Muscle layer of colon (tissue), 2 donors: ENCODE results near the gene GOLIM4.

Source experiments
- H3K27ac ChIP-seq: one replicate; pipeline ENCODE4 v1.7.0; 2013; ENCODE audit warnings: low read depth, mild to moderate bottlenecking, low read length, moderate library complexity
- H3K27me3 ChIP-seq, 2 donors: one replicate each; pipeline ENCODE4 v1.7.0; 2013; ENCODE audit warnings: low read length in 2 of 2, mild to moderate bottlenecking in 2 of 2; ENCODE audit not compliant: insufficient read depth in 2 of 2, control insufficient read depth in 1 of 2
- H3K36me3 ChIP-seq: one replicate; pipeline ENCODE4 v1.7.0; 2013; ENCODE audit warnings: mild to moderate bottlenecking, low read length; ENCODE audit not compliant: insufficient read depth
- H3K4me1 ChIP-seq: one replicate; pipeline ENCODE4 v1.7.0; 2013; ENCODE audit warnings: mild to moderate bottlenecking, low read length; ENCODE audit not compliant: insufficient read depth
- H3K4me3 ChIP-seq, 2 donors: one replicate each; pipeline ENCODE4 v1.7.0; 2013; ENCODE audit warnings: low read length in 2 of 2, low read depth in 1 of 2, mild to moderate bottlenecking in 1 of 2, moderate library complexity in 1 of 2
- H3K9ac ChIP-seq: one replicate; pipeline ENCODE4 v1.7.0; 2013; ENCODE audit warnings: low read length
- H3K9me3 ChIP-seq: one replicate; pipeline ENCODE4 v1.7.0; 2013; ENCODE audit warnings: mild to moderate bottlenecking, low read length
- donor health status: abdominal sarcoma.
- donor health status: Adenocarcinoma of cecum.

GOLIM4 gene

GRCh38 chr3:167978486-167978885 is 117.2 kb downstream of the GOLIM4 start:
- Histone ChIP-seq H3K4me1 (no peaks in the 10 kb centered on the region), H3K4me3 (no peak overlapping the region), H3K9ac (no peak overlapping the region), H3K9me3 (no peaks in the 10 kb centered on the region), H3K27me3 (no peaks in the 10 kb centered on the region), H3K36me3 (no peaks in the 10 kb centered on the region), H3K27ac (no peak overlapping the region)

GRCh38 chr3:167978071-167978470 is 117.7 kb downstream of the GOLIM4 start:
- Histone ChIP-seq H3K27me3 (no peaks in the 10 kb centered on the region), H3K36me3 (no peaks in the 10 kb centered on the region), H3K4me1 (no peaks in the 10 kb centered on the region), H3K9ac (no peak overlapping the region), H3K4me3 (no peak overlapping the region), H3K9me3 (no peaks in the 10 kb centered on the region), H3K27ac (no peak overlapping the region)

GRCh38 chr3:167976516-167977361 is 119.0 kb downstream of the GOLIM4 start:
- H3K9me3 ChIP-seq = no peaks in the 10 kb centered on the region
- no peaks in the 10 kb centered on the region for H3K36me3 ChIP-seq
- no peaks in the 10 kb centered on the region for H3K27me3 ChIP-seq
- H3K4me1 ChIP-seq = no peaks in the 10 kb centered on the region
- H3K9ac ChIP-seq = no peak overlapping the region
- H3K4me3 ChIP-seq = no peak overlapping the region
- no peak overlapping the region for H3K27ac ChIP-seq

- Histone ChIP-seq H3K27ac (no peak overlapping the region), H3K27me3 (no peaks in the 10 kb centered on the region), H3K9me3 (no peaks in the 10 kb centered on the region), H3K4me3 (no peak overlapping the region), H3K4me1 (no peaks in the 10 kb centered on the region), H3K9ac (no peak overlapping the region), H3K36me3 (no peaks in the 10 kb centered on the region)
These were observed 121.8 kb downstream of the GOLIM4 start for GRCh38 chr3:167973901-167974300.

GRCh38 chr3:167973046-167973445 is 122.7 kb downstream of the GOLIM4 start:
- no peaks in the 10 kb centered on the region for H3K4me1 ChIP-seq
- H3K4me3 ChIP-seq = no peak overlapping the region
- no peak overlapping the region for H3K9ac ChIP-seq
- H3K36me3 ChIP-seq = no peaks in the 10 kb centered on the region
- H3K27me3 ChIP-seq = no peaks in the 10 kb centered on the region
- H3K27ac ChIP-seq = no peak overlapping the region
- H3K9me3 ChIP-seq = no peaks in the 10 kb centered on the region

- H3K4me3 ChIP-seq = no peak overlapping the region
- H3K4me1 ChIP-seq = no peaks in the 10 kb centered on the region
- H3K9me3 ChIP-seq = no peaks in the 10 kb centered on the region
- H3K27ac ChIP-seq = no peak overlapping the region
- H3K27me3 ChIP-seq = no peaks in the 10 kb centered on the region
- no peaks in the 10 kb centered on the region for H3K36me3 ChIP-seq
- no peak overlapping the region for H3K9ac ChIP-seq
These were observed 123.2 kb downstream of the GOLIM4 start for GRCh38 chr3:167972502-167972901.

GRCh38 chr3:167969548-167969947 is 126.2 kb downstream of the GOLIM4 start:
- Histone ChIP-seq H3K4me3 (no peak overlapping the region), H3K36me3 (no peaks in the 10 kb centered on the region), H3K9ac (no peak overlapping the region), H3K27ac (no peak overlapping the region), H3K27me3 (no peaks in the 10 kb centered on the region), H3K4me1 (no peaks in the 10 kb centered on the region), H3K9me3 (no peaks in the 10 kb centered on the region)

GRCh38 chr3:167967257-167968036 is 128.3 kb downstream of the GOLIM4 start:
- H3K9ac ChIP-seq = no peak overlapping the region
- no peaks in the 10 kb centered on the region for H3K9me3 ChIP-seq
- no peaks in the 10 kb centered on the region for H3K4me1 ChIP-seq
- no peaks in the 10 kb centered on the region for H3K36me3 ChIP-seq
- no peak overlapping the region for H3K27ac ChIP-seq
- no peak overlapping the region for H3K4me3 ChIP-seq
- H3K27me3 ChIP-seq = no peaks in the 10 kb centered on the region
